Suppressor macrophage treated with lipopolysaccharide for 1 hour (primary cell): Measurements from ENCODE around the gene PRKCH.
A peak's percentile ranks its signal among the peaks of the same experiment; 100 is the strongest.

Experiments
- DNase-seq, 3 donors: peaks; one replicate each; pipeline ENCODE4 v3.0.0-alpha.2; 2020 to 2022

PRKCH gene

GRCh38 chr14:61494018-61494417 lies 172.6 kb downstream of the PRKCH start:
- DNase-seq = no peak

GRCh38 chr14:61495809-61496208 lies 174.4 kb downstream of the PRKCH start:
- no peak for DNase-seq

- DNase-seq = no peak
Observed at GRCh38 chr14:61498303-61498702, 176.9 kb downstream of the PRKCH start.

GRCh38 chr14:61498811-61499210 lies 177.4 kb downstream of the PRKCH start:
- no peak for DNase-seq

- no peak for DNase-seq
Observed at GRCh38 chr14:61499991-61500390, 178.6 kb downstream of the PRKCH start.

- DNase-seq = no peak
Observed at GRCh38 chr14:61501714-61502458, 180.5 kb downstream of the PRKCH start.

- DNase-seq = peak in 2 of 3 donors; percentile 57 to 60
Observed at GRCh38 chr14:61502459-61503093, 181.2 kb downstream of the PRKCH start.

GRCh38 chr14:61503167-61503801 lies 181.9 kb downstream of the PRKCH start:
- no peak for DNase-seq

GRCh38 chr14:61504901-61505300 lies 183.5 kb downstream of the PRKCH start:
- no peak for DNase-seq

- DNase-seq = no peak
Observed at GRCh38 chr14:61505815-61506809, 184.7 kb downstream of the PRKCH start.

- no peak for DNase-seq
Observed at GRCh38 chr14:61508526-61508925, 187.1 kb downstream of the PRKCH start.

- no peak for DNase-seq
Observed at GRCh38 chr14:61510736-61511557, 189.6 kb downstream of the PRKCH start.

GRCh38 chr14:61511558-61511948 lies 190.2 kb downstream of the PRKCH start:
- peak; percentile 47 to 58 (median 55) for DNase-seq

GRCh38 chr14:61512026-61512834 lies 190.9 kb downstream of the PRKCH start:
- peak in 2 of 3 donors; percentile 54 to 65 for DNase-seq

- DNase-seq = no peak
Observed at GRCh38 chr14:61513986-61514830, 192.8 kb downstream of the PRKCH start.

- DNase-seq = no peak
Observed at GRCh38 chr14:61514927-61515326, 193.5 kb downstream of the PRKCH start.

GRCh38 chr14:61515436-61516117 lies 194.2 kb downstream of the PRKCH start:
- DNase-seq = no peak

GRCh38 chr14:61516118-61516743 lies 194.9 kb downstream of the PRKCH start:
- no peak for DNase-seq
